ENCODE results near the gene PPP1R14B.

PPP1R14B gene

GRCh38 chr11:64284962-64285884 lies 38.5 kb upstream of the PPP1R14B start, which contains the start of gene GPR137:
GPR137 (plus strand) TSS chr11:64285848; CDS start chr11:64286525, 677 bp downstream.
- ATAC-seq (peak; percentile 77), DNase-seq (ENCODE audit: low spot score in 2 of 2) (peak; percentile 99)
- Mint-ChIP-seq H3K4me1 (peaks cover 35% of the 10 kb centered on the region), H3K36me3 (peaks cover 30% of the 10 kb centered on the region), H3K27ac (peak within 1 kb of the TSS; percentile 93), H3K9me3 (no peaks in the 10 kb centered on the region), H3K4me3 (peak within 1 kb of the TSS; percentile 74)

DNA sequence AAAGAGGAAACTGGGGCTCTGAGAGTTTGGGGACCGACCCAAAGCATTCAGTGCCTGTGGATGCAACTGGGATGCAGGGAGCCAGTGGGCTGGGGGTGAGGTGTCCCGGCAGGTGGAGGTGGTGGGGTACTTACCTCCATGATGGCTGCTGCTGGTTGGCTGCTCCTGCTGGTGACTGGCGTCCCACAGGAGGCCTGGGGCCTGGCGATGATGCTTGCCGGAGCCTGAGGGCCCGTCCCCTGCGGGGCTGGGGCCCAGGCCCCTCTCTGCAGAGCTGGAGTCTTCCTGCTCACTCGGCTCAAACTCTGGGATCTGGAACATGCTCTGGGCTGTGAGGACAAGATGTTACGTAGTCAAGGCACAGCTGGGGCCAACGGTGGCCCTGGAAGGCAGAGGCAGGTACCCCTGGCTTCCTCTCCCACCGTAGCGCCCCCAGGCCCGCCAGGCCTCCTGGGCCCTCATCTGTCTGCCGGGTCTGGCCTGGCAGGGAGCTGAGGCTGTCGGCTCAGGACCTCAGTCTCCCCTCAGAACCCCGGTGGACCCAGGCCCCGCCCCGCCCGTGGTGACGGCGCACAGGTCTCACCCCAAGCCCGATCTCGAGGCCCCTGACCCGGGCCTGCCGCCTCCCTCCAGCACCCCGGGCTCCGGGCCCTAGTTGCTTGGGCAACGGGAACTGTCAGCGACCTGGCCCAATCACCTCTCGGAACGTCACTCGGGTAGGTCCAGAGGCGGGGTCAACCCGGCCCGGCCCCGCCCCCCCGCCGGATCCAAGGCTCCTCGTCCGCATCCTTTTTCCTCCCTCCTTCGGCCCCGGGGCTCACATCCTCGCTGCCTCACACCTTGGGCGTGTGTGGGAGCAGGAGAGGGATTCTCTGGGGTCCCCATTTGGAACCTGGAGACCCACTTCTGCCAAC lies 37.6 kb upstream of the PPP1R14B start, which contains the start of gene BAD:
Gene BAD (minus strand): TSS at position 618 of the 914 bp plus-strand sequence. CDS start 297 bp downstream, at position 321.
- DNase-seq (ENCODE audit: low spot score in 2 of 2) (peak; percentile 80 to 94), ATAC-seq (peak; percentile 90)
- no peaks in the 10 kb centered on the region for H3K9me3 Mint-ChIP-seq
- peaks cover 37% of the 10 kb centered on the region for H3K4me1 Mint-ChIP-seq
- peak within 1 kb of the TSS; percentile 74 for H3K4me3 Mint-ChIP-seq
- peak within 1 kb of the TSS; percentile 93 for H3K27ac Mint-ChIP-seq
- peaks cover 35% of the 10 kb centered on the region for H3K36me3 Mint-ChIP-seq

GRCh38 chr11:64283092-64283491 lies 36.3 kb upstream of the PPP1R14B start:
- no peak for ATAC-seq
- peak overlapping the region; percentile 93 for H3K27ac Mint-ChIP-seq
- H3K9me3 Mint-ChIP-seq = no peaks in the 10 kb centered on the region
- no peak for DNase-seq (ENCODE audit: low spot score in 2 of 2)
- peaks cover 43% of the 10 kb centered on the region for H3K4me1 Mint-ChIP-seq
- H3K4me3 Mint-ChIP-seq = peak overlapping the region; percentile 74
- H3K36me3 Mint-ChIP-seq = peaks cover 37% of the 10 kb centered on the region

- peak overlapping the region; percentile 74 for H3K4me3 Mint-ChIP-seq
- H3K4me1 Mint-ChIP-seq = peaks cover 43% of the 10 kb centered on the region
- H3K36me3 Mint-ChIP-seq = peaks cover 37% of the 10 kb centered on the region
- no peaks in the 10 kb centered on the region for H3K9me3 Mint-ChIP-seq
- DNase-seq (ENCODE audit: low spot score in 2 of 2) = no peak
- peak overlapping the region; percentile 18 for H3K27ac Mint-ChIP-seq
- no peak for ATAC-seq
Observed at GRCh38 chr11:64281957-64282770, 35.4 kb upstream of the PPP1R14B start.

DNA sequence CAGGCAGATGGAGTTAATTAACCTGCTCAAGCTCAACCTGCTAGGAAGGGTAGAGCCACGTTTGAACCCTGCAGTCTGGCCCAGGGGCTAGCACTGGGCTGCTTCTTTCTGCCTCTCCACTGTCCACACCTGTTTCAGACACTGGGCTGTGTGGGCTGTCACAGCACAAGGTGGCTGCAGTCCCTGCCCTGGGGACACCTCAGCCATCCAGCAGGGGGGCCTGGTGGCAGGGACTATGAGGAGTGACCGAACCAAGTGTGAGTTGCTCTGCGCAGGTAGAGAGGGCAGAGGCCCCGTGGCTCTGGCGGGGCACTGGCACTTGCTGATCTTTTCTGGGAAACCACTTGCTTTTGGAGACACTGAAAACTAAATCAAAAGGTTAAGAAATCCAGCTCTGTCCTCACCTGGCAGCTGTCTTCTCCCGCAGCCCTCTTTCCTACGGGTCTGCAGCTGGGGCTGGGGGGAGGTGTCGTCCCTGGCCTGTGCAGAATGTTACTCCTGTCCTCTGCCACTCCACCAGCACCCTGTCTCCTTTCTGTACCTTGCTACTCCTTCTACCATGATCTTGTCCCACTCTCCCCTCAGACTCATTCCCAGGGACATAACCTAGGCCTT lies 31.9 kb upstream of the PPP1R14B start:
- ATAC-seq (no peak), DNase-seq (ENCODE audit: low spot score in 2 of 2) (no peak)
- Mint-ChIP-seq H3K4me1 (peaks cover 31% of the 10 kb centered on the region), H3K9me3 (no peaks in the 10 kb centered on the region), H3K4me3 (no peak overlapping the region), H3K36me3 (peaks cover 27% of the 10 kb centered on the region), H3K27ac (no peak overlapping the region)

DNA sequence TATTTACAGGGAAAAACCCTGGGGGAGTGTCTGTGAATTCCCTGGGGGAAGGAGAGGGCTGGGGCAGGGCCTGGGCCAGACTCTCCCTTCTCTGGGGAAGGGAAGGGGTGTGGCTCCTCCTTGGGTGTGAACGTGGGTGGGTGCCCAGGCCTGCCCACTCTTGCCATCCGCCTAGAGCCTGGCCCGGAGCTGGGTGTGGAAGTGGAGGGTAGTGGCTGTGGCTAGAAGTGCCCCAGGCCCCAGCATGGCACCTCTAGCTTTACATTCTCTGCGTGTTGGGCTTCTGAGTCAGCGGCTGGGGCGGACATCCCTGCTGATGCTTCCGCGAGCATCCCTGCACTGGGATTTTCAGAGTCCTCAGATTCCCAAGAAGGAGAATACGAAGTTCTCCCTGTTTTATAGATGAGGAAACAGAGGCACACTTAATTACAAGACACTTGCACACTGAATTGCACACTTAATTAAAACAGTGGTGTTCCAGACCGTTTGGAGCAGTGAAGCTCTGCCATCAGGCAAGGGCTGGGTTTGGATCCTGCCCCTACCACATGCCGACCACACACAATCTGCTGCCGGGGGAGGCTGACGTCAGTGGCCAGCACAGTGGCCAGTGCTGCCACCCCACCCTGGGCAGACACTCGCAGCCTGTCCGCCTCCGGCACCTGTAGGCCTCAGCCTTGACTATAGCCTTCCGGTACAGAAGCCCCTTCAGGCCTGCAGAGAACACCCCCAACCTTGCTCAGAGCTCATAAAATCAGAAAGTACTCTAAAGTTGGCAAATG lies 30.1 kb upstream of the PPP1R14B start:
- H3K4me3 Mint-ChIP-seq = no peak overlapping the region
- no peaks in the 10 kb centered on the region for H3K9me3 Mint-ChIP-seq
- ATAC-seq = no peak
- H3K27ac Mint-ChIP-seq = no peak overlapping the region
- peaks cover 25% of the 10 kb centered on the region for H3K36me3 Mint-ChIP-seq
- peaks cover 16% of the 10 kb centered on the region for H3K4me1 Mint-ChIP-seq
- DNase-seq (ENCODE audit: low spot score in 2 of 2) = no peak

GRCh38 chr11:64275841-64276240 lies 29.1 kb upstream of the PPP1R14B start:
- ATAC-seq (no peak), DNase-seq (ENCODE audit: low spot score in 2 of 2) (no peak)
- no peak overlapping the region for H3K4me3 Mint-ChIP-seq
- H3K9me3 Mint-ChIP-seq = no peaks in the 10 kb centered on the region
- H3K4me1 Mint-ChIP-seq = peaks cover 7% of the 10 kb centered on the region
- H3K27ac Mint-ChIP-seq = no peak overlapping the region
- peaks cover 27% of the 10 kb centered on the region for H3K36me3 Mint-ChIP-seq

DNA sequence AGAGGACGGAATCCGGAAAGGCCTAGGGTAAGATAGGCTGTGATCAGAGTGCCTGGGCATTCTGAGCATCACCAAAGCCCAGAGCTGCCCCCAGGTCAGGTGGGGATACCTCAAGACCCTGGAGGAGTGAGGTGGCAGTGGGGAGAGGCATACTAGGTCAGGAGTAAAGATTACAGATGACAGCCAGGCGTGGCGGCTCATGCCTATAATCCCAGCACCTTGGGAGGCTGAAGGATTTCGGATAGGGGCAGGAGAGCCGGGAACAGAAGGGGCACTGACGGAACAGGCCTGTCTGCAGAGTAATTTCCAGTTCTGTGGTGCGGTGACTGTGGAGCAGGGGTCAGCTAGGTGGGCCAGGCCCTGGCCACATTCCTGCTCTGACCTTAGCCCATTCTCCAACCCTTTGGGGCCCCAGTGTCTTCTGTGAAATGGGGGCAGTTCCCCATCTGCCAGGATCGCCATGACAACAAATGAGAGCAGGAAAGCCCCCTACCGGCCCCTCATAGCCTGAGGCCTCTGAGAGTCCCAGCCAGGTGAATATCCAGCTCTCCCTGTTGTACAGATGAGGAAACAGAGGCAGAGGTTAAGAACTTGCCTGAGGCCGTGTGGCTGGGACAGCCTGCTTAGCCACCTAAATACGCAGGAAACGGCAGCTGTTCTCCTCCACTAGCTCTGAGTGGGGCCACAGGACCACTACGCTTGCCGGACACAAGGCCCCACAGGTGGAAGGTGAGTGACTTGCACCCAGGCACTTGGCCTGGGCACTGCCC lies 28.5 kb upstream of the PPP1R14B start:
- H3K4me3 Mint-ChIP-seq = no peak overlapping the region
- H3K9me3 Mint-ChIP-seq = no peaks in the 10 kb centered on the region
- peaks cover 31% of the 10 kb centered on the region for H3K36me3 Mint-ChIP-seq
- H3K27ac Mint-ChIP-seq = peak overlapping the region; percentile 74
- no peak for DNase-seq (ENCODE audit: low spot score in 2 of 2)
- ATAC-seq = no peak
- peaks cover 11% of the 10 kb centered on the region for H3K4me1 Mint-ChIP-seq

DNA sequence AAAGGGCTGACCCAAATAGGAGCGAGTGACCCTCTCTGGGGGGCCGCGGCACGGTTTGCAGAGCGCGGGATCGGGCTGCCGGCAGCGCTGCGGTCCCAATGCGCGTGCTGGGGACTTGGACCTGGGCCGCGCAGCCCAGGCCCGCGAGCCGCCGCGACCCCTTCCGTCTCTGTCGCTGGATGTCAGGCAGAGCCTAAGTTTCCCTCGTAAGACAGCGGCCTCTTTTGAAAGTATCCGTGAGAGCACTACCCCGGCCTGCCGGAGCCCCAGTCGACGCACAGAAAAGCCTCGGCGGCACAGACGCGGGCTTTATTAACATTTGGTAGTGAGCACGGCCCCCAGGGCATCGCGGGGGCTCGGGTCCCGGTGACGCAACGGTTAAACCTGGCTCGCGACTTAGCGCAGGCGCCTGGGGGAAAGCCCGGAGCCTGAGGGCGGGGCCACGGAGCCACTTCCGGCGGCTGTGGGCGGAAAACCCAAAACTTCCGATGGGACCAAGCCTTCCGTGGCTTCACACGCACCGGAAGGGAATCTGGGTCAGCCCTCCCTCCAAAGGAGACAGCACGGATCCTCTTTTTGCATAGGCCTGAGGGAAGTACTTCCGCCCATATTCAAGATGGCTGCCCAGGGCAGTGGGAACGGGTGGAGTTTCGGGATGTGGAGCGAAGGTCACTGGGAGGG lies 22.9 kb upstream of the PPP1R14B start:
- Mint-ChIP-seq H3K27ac (peak overlapping the region; percentile 99), H3K4me1 (peaks cover 25% of the 10 kb centered on the region), H3K36me3 (peaks cover 53% of the 10 kb centered on the region), H3K4me3 (peak overlapping the region; percentile 99), H3K9me3 (no peaks in the 10 kb centered on the region)
- DNase-seq (ENCODE audit: low spot score in 2 of 2) (peak; percentile 95 to 99), ATAC-seq (peak; percentile 84)

DNA sequence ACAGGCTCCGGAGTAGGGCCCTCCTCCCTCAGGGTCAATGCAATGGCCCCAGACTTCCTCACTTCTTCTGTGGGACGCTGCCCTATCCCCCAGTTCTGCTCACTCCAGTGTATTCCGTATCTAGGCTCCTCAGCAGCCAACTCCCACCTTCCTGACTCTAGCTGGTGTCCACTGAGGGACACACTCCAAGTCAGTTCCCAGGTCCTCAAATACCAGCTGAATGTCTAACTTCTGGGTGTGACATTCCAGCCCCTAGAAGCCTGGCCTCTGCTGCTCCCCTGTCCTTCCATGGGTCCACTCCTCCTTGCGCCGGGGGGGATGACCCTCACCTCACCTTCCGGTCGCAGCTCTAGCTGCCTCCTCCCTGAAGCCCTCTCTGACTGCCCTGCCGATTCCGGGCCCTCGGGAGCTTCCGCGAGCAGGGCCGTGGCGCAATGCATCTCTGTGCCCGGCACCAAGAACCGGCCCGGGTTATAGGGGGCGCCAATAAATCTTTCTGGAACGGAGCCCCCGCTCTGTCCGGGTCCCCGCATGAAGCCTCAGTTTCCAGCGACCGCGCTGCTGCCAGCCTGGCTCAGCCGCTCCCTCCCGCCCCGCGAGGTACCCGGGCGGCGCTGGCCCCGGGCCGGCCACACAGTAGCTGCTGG lies 22.3 kb upstream of the PPP1R14B start:
- ATAC-seq (peak; percentile 22), DNase-seq (ENCODE audit: low spot score in 2 of 2) (peak in 1 of 2 donors; percentile 81)
- H3K4me3 Mint-ChIP-seq = peak overlapping the region; percentile 99
- H3K9me3 Mint-ChIP-seq = no peaks in the 10 kb centered on the region
- peaks cover 53% of the 10 kb centered on the region for H3K36me3 Mint-ChIP-seq
- H3K4me1 Mint-ChIP-seq = peaks cover 25% of the 10 kb centered on the region
- H3K27ac Mint-ChIP-seq = peak overlapping the region; percentile 99

DNA sequence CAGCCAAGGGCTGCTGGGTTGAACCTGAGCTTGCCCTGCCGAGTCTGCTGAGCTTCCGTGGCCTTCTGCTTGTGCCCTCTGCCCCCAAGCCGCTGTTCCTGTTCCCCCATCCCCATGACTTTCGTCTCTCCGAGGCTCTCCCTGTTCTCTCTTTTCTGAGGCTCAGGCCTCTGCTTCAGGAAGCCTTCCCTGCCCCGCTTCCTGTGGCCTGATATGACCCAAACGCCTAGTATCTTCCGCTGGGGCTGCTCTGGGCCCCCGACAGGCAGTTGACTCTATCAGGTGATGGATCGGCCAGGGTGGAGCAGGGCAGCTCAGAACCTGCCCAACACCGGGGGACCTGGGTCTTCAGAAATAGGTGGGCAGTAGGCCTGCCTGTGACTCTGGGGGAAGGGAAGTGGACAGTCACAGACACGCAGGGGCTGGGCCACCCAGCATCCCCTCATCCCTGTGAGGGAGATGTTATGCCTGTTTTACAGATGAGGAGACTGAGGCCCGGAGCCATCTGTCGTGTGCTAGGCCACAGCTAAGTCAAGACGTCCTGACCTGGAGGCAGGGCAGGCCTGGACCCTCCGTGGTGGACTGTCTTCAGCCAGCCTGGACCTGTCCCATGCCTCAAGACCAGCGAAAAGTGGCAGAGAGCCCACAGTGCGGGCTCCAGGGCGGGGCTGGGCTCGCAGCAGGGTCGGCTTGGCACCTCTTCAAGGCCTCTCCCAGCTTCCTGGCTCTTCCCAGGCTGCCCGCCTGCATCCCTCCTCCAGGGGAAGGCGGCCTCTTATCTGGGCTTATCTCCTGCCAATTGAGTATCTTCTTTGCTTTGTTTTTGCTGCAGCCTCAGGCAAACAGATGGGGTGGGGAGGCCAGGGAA lies 21.5 kb upstream of the PPP1R14B start:
- Mint-ChIP-seq H3K4me3 (peak overlapping the region; percentile 99), H3K9me3 (no peaks in the 10 kb centered on the region), H3K27ac (peak overlapping the region; percentile 99), H3K4me1 (peaks cover 26% of the 10 kb centered on the region), H3K36me3 (peaks cover 54% of the 10 kb centered on the region)
- no peak for ATAC-seq
- no peak for DNase-seq (ENCODE audit: low spot score in 2 of 2)
